Spleen (tissue), 7 donors: Measurements from ENCODE around the gene KCNQ1.

Source experiments
- CTCF ChIP-seq, 11 experiments: fragments of 200-600 bp in 7 of 11; fragments of 450-650 bp in 4 of 11; sonication (generic) in 4 of 11; IDR thresholded peaks in 8 of 11; conservative IDR thresholded peaks in 3 of 11; 1 replicate in 7 of 11; 2 replicates in 4 of 11; pipeline versions ENCODE4 v1.4.0 to v1.8.0; 2016 to 2021; ENCODE audit warnings: antibody characterized with exemption in 11 of 11, inconsistent platforms in 4 of 11, mild to moderate bottlenecking in 1 of 11
- POLR2AphosphoS5 ChIP-seq, 3 donors: sonication (generic); formaldehyde crosslinking; IDR thresholded peaks; one replicate each; pipeline ENCODE4 v1.5.1; 2017; ENCODE audit warnings: antibody characterized with exemption in 3 of 3
- donor health status: DM: no; HTN: no; CAD: no; lungs with moderate emphysema.
- donor health status: DM: no; HTN: no; CAD: no.
- donor health status: DM: no; HTN: no; CAD: no.

DNA sequence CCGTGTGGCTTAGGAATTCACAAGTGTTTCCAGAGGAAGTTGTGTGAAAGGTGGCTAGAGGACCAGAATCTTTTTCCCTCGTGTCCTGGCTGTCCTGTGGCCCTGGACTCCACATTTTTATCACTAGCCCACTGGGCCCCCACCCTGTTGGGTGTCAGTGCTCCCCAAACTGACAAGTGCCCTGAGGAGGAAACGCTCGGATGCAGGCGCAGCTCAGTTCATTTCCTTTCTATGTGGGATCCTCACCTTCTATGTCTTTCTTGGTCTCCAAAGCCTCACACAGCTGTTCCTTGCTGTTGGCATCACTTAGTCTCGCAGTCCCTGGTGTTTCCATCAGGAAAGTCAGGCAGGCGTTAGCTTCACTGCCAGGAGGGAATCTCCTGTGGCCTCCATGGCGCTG is 323.0 kb downstream of the KCNQ1 start:
- TF ChIP-seq CTCF (IDR thresholded peaks at IDR 0.05 in 8 of 11, conservative IDR thresholded peaks at IDR 0.05 in 3 of 11) (no peak), POLR2AphosphoS5 (IDR thresholded peaks at IDR 0.05) (no peak)
